Subcutaneous abdominal adipose tissue (tissue), 5 donors: ENCODE measurements around the gene PPP3CA.

ENCODE experiments used
- H3K27ac ChIP-seq: one replicate; pipeline ENCODE4 v1.7.0; 2013; ENCODE audit warnings: low read depth, mild to moderate bottlenecking, inconsistent platforms, low read length, moderate library complexity
- H3K27me3 ChIP-seq, 5 donors: one replicate each; pipeline ENCODE4 v1.7.0; 2013; ENCODE audit warnings: low read length in 5 of 5, inconsistent platforms in 1 of 5; ENCODE audit not compliant: control insufficient read depth in 5 of 5, insufficient read depth in 4 of 5
- H3K36me3 ChIP-seq, 5 donors: one replicate each; pipeline ENCODE4 v1.7.0; 2013; ENCODE audit warnings: low read length in 5 of 5; ENCODE audit not compliant: control insufficient read depth in 5 of 5, insufficient read depth in 5 of 5
- H3K4me1 ChIP-seq, 5 donors: one replicate each; pipeline ENCODE4 v1.7.0; 2013; ENCODE audit warnings: low read length in 5 of 5, mild to moderate bottlenecking in 3 of 5, moderate library complexity in 1 of 5; ENCODE audit not compliant: control insufficient read depth in 5 of 5, insufficient read depth in 5 of 5
- H3K4me3 ChIP-seq, 5 donors: one replicate each; pipeline ENCODE4 v1.7.0; 2013; ENCODE audit warnings: low read length in 5 of 5, low read depth in 1 of 5
- H3K9ac ChIP-seq, 5 donors: one replicate each; pipeline ENCODE4 v1.7.0; 2013; ENCODE audit warnings: low read length in 5 of 5, mild to moderate bottlenecking in 4 of 5, moderate library complexity in 3 of 5
- H3K9me3 ChIP-seq, 5 donors: one replicate each; pipeline ENCODE4 v1.7.0; 2013; ENCODE audit warnings: low read length in 5 of 5; ENCODE audit not compliant: control insufficient read depth in 5 of 5
- donor health status: healthy.
- donor health status: healthy.
- donor health status: healthy.
- donor health status: healthy.
- donor health status: healthy.

PPP3CA gene

GRCh38 chr4:101210331-101210730 lies 137.0 kb downstream of the PPP3CA start:
- no peaks in the 10 kb centered on the region for H3K27me3 ChIP-seq
- H3K4me1 ChIP-seq: peaks cover 0 to 4% (median 0%) of the 10 kb centered on the region in 5 donors
- H3K4me3 ChIP-seq: no peak overlapping the region
- H3K9ac ChIP-seq: no peak overlapping the region
- no peaks in the 10 kb centered on the region for H3K9me3 ChIP-seq
- H3K27ac ChIP-seq: no peak overlapping the region
- H3K36me3 ChIP-seq: no peaks in the 10 kb centered on the region

- no peaks in the 10 kb centered on the region for H3K9me3 ChIP-seq
- H3K27me3 ChIP-seq: no peaks in the 10 kb centered on the region
- H3K4me1 ChIP-seq: peaks cover 0 to 4% (median 0%) of the 10 kb centered on the region in 5 donors
- no peak overlapping the region for H3K4me3 ChIP-seq
- no peaks in the 10 kb centered on the region for H3K36me3 ChIP-seq
- no peak overlapping the region for H3K27ac ChIP-seq
- H3K9ac ChIP-seq: no peak overlapping the region
These were observed 139.2 kb downstream of the PPP3CA start for GRCh38 chr4:101208171-101208570.

- Histone ChIP-seq H3K4me3 (no peak overlapping the region), H3K9ac (no peak overlapping the region), H3K4me1 (peaks cover 0 to 4% (median 0%) of the 10 kb centered on the region in 5 donors), H3K27me3 (no peaks in the 10 kb centered on the region), H3K9me3 (no peaks in the 10 kb centered on the region), H3K36me3 (no peaks in the 10 kb centered on the region), H3K27ac (no peak overlapping the region)
These were observed 141.4 kb downstream of the PPP3CA start for GRCh38 chr4:101205916-101206315.

GRCh38 chr4:101201421-101201820 lies 145.9 kb downstream of the PPP3CA start:
- no peak overlapping the region for H3K9ac ChIP-seq
- H3K27me3 ChIP-seq: no peaks in the 10 kb centered on the region
- H3K36me3 ChIP-seq: no peaks in the 10 kb centered on the region
- no peak overlapping the region for H3K27ac ChIP-seq
- no peak overlapping the region for H3K4me3 ChIP-seq
- H3K4me1 ChIP-seq: peaks cover 0 to 18% (median 10%) of the 10 kb centered on the region in 5 donors
- no peaks in the 10 kb centered on the region for H3K9me3 ChIP-seq

- Histone ChIP-seq H3K4me1 (peaks cover 0 to 14% (median 7%) of the 10 kb centered on the region in 5 donors), H3K9ac (no peak overlapping the region), H3K4me3 (no peak overlapping the region), H3K27ac (peak overlapping the region; percentile 15), H3K9me3 (no peaks in the 10 kb centered on the region), H3K36me3 (peaks cover 0 to 1% (median 0%) of the 10 kb centered on the region in 5 donors), H3K27me3 (no peaks in the 10 kb centered on the region)
These were observed 146.8 kb downstream of the PPP3CA start for GRCh38 chr4:101200561-101200960.

- no peak overlapping the region for H3K9ac ChIP-seq
- H3K27me3 ChIP-seq: no peaks in the 10 kb centered on the region
- H3K4me1 ChIP-seq: peaks cover 0 to 14% (median 7%) of the 10 kb centered on the region in 5 donors
- H3K27ac ChIP-seq: no peak overlapping the region
- no peak overlapping the region for H3K4me3 ChIP-seq
- H3K9me3 ChIP-seq: no peaks in the 10 kb centered on the region
- H3K36me3 ChIP-seq: peaks cover 0 to 7% (median 0%) of the 10 kb centered on the region in 5 donors
These were observed 147.6 kb downstream of the PPP3CA start for GRCh38 chr4:101199507-101200285.

GRCh38 chr4:101198682-101199339 lies 148.5 kb downstream of the PPP3CA start:
- Histone ChIP-seq H3K27me3 (no peaks in the 10 kb centered on the region), H3K4me1 (peaks cover 0 to 14% (median 7%) of the 10 kb centered on the region in 5 donors), H3K4me3 (no peak overlapping the region), H3K9me3 (no peaks in the 10 kb centered on the region), H3K9ac (no peak overlapping the region), H3K36me3 (peaks cover 0 to 7% (median 0%) of the 10 kb centered on the region in 5 donors), H3K27ac (no peak overlapping the region)

- no peak overlapping the region for H3K27ac ChIP-seq
- no peak overlapping the region for H3K4me3 ChIP-seq
- peaks cover 0 to 15% (median 9%) of the 10 kb centered on the region in 5 donors for H3K4me1 ChIP-seq
- no peaks in the 10 kb centered on the region for H3K9me3 ChIP-seq
- no peaks in the 10 kb centered on the region for H3K27me3 ChIP-seq
- peaks cover 0 to 7% (median 0%) of the 10 kb centered on the region in 5 donors for H3K36me3 ChIP-seq
- no peak overlapping the region for H3K9ac ChIP-seq
These were observed 150.0 kb downstream of the PPP3CA start for GRCh38 chr4:101197350-101197749.

- Histone ChIP-seq H3K4me3 (no peak overlapping the region), H3K9ac (no peak overlapping the region)
These were observed 155.1 kb downstream of the PPP3CA start for GRCh38 chr4:101192244-101192643.

More at GRCh38 chr4:101192244-101192643, 155.1 kb downstream of the PPP3CA start:
- peaks cover 0 to 7% (median 0%) of the 10 kb centered on the region in 5 donors for H3K36me3 ChIP-seq
- no peaks in the 10 kb centered on the region for H3K27me3 ChIP-seq
- peaks cover 0 to 17% (median 16%) of the 10 kb centered on the region in 5 donors for H3K4me1 ChIP-seq
- peak overlapping the region; percentile 68 for H3K27ac ChIP-seq
- H3K9me3 ChIP-seq: no peaks in the 10 kb centered on the region
